ENCODE results near the gene ZNF765. TPM values are rescaled to one million over a fixed set of nuclear protein-coding genes. Genes with fewer than 3 reads are reported as not detected.
"Not testable (repeated sequence)": the region's sequence is repeated elsewhere in the genome, so short reads cannot be mapped to it uniquely, and the experiment has no call there.

ZNF765 gene
- total and polyA plus RNA-seq, 9 donors: 5.5 to 12.0 (median 7.7) TPM

DNA sequence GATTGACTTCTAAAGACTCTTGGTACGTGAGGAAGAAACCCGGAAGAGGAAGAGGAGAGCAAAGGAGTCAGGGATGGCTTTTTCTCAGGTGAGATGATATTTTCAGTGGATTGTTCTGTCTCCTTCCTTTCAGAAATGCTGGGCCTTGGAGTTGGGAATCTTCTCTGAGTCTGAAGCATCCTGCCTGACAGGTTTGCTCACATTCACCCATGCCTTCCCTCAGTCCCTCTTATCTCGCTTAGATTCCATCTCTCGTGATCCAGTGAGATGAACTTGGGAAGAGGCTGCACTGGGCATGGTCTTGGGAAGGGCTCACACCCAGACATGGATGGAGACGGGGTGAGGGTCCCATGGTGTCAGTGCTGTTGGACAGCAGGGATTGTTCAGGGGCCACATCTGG is 52.2 kb downstream of the ZNF765 start:
- peaks cover 46% of the 10 kb centered on the region for H3K36me3 ChIP-seq (ENCODE audit: control insufficient read depth, insufficient read depth, low read length)
- H3K9me3 ChIP-seq (replicated peaks; ENCODE audit: control insufficient read depth, low read depth, low read length): peaks cover 17% of the 10 kb centered on the region
- not testable (repeated sequence) for DNase-seq; H3K27me3 ChIP-seq (ENCODE audit: control insufficient read depth, insufficient read depth, low read length); H3K27ac ChIP-seq (ENCODE audit: low read length); H3K4me1 ChIP-seq (ENCODE audit: control insufficient read depth, insufficient read depth, low read length); H3K4me3 ChIP-seq (ENCODE audit: low read length)
- 100% methylated on average over 3 of the region's 5 CpGs for WGBS (ENCODE audit: insufficient coverage)

DNA sequence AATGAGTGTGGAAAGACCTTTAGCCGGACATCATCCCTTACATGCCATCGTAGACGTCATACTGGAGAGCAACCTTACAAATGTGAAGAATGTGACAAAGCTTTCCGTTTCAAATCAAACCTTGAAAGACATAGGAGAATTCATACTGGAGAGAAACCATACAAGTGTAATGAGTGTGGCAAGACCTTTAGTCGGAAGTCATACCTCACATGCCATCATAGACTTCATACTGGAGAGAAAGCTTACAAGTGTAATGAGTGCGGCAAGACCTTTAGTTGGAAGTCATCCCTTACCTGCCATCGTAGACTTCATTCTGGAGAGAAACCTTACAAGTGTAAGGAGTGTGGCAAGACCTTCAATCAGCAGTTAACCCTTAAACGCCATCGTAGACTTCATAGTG is 60.9 kb downstream of the ZNF765 start:
- Histone ChIP-seq H3K4me3 (ENCODE audit: low read length) (no peak overlapping the region), H3K36me3 (ENCODE audit: control insufficient read depth, insufficient read depth, low read length) (peaks cover 36% of the 10 kb centered on the region), H3K4me1 (ENCODE audit: control insufficient read depth, insufficient read depth, low read length) (no peaks in the 10 kb centered on the region), H3K27ac (ENCODE audit: low read length) (no peak overlapping the region), H3K27me3 (ENCODE audit: control insufficient read depth, insufficient read depth, low read length) (no peaks in the 10 kb centered on the region), H3K9me3 (replicated peaks; ENCODE audit: control insufficient read depth, low read depth, low read length) (peaks cover 38% of the 10 kb centered on the region)
- no CpG with 5 or more reads among the region's 9 CpGs for WGBS (ENCODE audit: insufficient coverage)
- DNase-seq: no peak

DNA sequence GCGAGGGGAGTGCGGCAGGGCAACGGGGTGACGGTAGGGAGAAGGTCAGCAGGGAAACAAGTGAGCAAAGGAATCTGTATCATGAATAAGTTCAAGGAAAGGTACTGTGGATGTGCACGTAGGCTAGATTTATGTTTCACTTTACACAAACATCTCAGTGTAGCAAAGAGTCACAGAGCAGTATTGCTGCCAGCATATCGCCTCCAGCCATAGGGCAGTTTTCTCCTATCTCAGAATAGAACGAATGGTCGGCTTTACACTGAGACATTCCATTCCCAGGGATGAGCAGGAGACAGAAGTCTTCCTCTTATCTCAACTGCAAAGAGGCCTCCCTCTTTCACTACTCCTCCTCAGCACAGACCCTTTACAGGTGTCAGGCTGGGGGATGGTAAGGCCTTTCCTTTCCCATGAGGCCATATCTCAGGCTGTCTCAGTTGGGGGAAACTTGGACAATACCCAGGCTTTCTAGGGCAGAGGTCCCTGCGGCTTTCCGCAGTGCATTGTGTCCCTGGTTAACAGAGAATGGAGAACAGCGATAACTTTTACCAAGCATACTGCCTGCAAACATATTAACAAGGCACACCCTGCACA is 65.3 kb downstream of the ZNF765 start:
- H3K4me1 ChIP-seq (ENCODE audit: control insufficient read depth, insufficient read depth, low read length); H3K4me3 ChIP-seq (ENCODE audit: low read length); H3K36me3 ChIP-seq (ENCODE audit: control insufficient read depth, insufficient read depth, low read length); H3K27ac ChIP-seq (ENCODE audit: low read length); H3K27me3 ChIP-seq (ENCODE audit: control insufficient read depth, insufficient read depth, low read length); DNase-seq: not testable (repeated sequence)
- WGBS (ENCODE audit: insufficient coverage): 80% methylated on average over 2 of the region's 11 CpGs
- H3K9me3 ChIP-seq (replicated peaks; ENCODE audit: control insufficient read depth, low read depth, low read length): peaks cover 28% of the 10 kb centered on the region

DNA sequence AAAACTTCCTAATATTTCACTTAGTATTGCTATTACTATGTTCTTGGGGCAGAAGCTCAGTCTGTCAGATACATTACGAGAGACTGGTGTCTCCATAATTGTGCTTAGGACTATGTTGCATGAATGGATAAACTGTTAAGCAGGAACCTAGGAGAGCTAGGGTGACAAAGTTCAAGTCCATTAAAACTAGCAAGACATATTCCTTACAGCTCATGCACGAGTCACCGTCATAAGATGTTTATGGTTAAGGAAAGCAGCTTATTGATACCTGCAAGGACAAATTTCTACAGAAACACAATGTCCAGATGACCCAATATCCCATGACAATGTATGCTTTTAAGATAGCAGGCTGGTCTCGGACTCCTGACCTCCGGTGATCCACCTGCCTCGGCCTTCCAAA is 66.9 kb downstream of the ZNF765 start:
- peaks cover 3% of the 10 kb centered on the region for H3K4me1 ChIP-seq (ENCODE audit: control insufficient read depth, insufficient read depth, low read length)
- H3K27ac ChIP-seq (ENCODE audit: low read length): no peak overlapping the region
- 96% methylated on average over 3 of the region's 6 CpGs for WGBS (ENCODE audit: insufficient coverage)
- H3K36me3 ChIP-seq (ENCODE audit: control insufficient read depth, insufficient read depth, low read length): no peaks in the 10 kb centered on the region
- no peak for DNase-seq
- H3K4me3 ChIP-seq (ENCODE audit: low read length): no peak overlapping the region
- peaks cover 8% of the 10 kb centered on the region for H3K27me3 ChIP-seq (ENCODE audit: control insufficient read depth, insufficient read depth, low read length)
- H3K9me3 ChIP-seq (replicated peaks; ENCODE audit: control insufficient read depth, low read depth, low read length): peaks cover 15% of the 10 kb centered on the region

DNA sequence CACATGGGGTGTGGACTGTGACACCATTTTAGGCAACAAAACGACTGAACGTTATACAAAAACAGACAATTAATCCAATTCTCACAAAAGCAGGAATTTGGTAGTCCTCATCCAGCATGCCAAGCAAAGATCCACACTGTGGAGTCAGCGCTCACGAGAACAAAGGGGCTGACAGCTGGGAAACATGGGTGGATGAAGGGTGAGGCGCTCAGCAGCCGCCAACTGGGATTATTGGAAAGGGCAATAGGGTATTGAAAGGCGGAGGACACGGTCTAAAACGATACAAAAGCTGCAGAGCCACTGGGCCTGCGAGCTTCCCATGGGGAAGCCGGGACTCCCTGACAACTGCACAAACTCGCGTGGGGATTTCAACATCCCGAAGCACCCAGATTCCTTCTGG is 67.9 kb downstream of the ZNF765 start:
- H3K27me3 ChIP-seq (ENCODE audit: control insufficient read depth, insufficient read depth, low read length): peaks cover 8% of the 10 kb centered on the region
- peak overlapping the region; percentile 15 for H3K4me3 ChIP-seq (ENCODE audit: low read length)
- peaks cover 8% of the 10 kb centered on the region for H3K9me3 ChIP-seq (replicated peaks; ENCODE audit: control insufficient read depth, low read depth, low read length)
- H3K4me1 ChIP-seq (ENCODE audit: control insufficient read depth, insufficient read depth, low read length): peaks cover 7% of the 10 kb centered on the region
- peak overlapping the region; percentile 74 for H3K27ac ChIP-seq (ENCODE audit: low read length)
- no peaks in the 10 kb centered on the region for H3K36me3 ChIP-seq (ENCODE audit: control insufficient read depth, insufficient read depth, low read length)
- peak; percentile 17 for DNase-seq
- 39% methylated on average over 12 of the region's 14 CpGs for WGBS (ENCODE audit: insufficient coverage)

DNA sequence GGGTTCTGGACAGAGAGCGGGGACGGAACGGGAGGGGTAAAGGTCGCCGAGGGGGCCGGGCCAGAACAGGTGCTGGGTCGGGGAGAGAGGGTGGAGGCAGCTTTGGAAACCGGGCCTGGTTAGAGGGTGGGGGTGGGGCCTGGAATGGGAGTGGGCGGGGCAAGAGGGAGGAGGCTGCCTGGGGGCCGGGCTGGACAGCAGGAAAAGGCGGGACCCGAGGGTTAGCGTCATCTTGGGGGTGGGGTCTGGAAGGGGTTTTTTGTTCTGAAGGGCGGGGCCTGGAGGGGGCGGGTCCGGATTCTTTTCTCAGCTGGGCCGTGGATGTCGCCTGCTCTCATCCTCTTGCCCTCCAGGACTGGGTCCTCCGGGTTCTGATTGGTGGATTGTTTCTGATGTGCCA is 68.3 kb downstream of the ZNF765 start:
- WGBS (ENCODE audit: insufficient coverage): 11% methylated on average over 13 of the region's 19 CpGs
- DNase-seq: peak; percentile 55
- H3K36me3 ChIP-seq (ENCODE audit: control insufficient read depth, insufficient read depth, low read length): no peaks in the 10 kb centered on the region
- H3K4me3 ChIP-seq (ENCODE audit: low read length): peak overlapping the region; percentile 15
- H3K4me1 ChIP-seq (ENCODE audit: control insufficient read depth, insufficient read depth, low read length): peaks cover 9% of the 10 kb centered on the region
- peak overlapping the region; percentile 74 for H3K27ac ChIP-seq (ENCODE audit: low read length)
- peaks cover 8% of the 10 kb centered on the region for H3K9me3 ChIP-seq (replicated peaks; ENCODE audit: control insufficient read depth, low read depth, low read length)
- peaks cover 8% of the 10 kb centered on the region for H3K27me3 ChIP-seq (ENCODE audit: control insufficient read depth, insufficient read depth, low read length)

DNA sequence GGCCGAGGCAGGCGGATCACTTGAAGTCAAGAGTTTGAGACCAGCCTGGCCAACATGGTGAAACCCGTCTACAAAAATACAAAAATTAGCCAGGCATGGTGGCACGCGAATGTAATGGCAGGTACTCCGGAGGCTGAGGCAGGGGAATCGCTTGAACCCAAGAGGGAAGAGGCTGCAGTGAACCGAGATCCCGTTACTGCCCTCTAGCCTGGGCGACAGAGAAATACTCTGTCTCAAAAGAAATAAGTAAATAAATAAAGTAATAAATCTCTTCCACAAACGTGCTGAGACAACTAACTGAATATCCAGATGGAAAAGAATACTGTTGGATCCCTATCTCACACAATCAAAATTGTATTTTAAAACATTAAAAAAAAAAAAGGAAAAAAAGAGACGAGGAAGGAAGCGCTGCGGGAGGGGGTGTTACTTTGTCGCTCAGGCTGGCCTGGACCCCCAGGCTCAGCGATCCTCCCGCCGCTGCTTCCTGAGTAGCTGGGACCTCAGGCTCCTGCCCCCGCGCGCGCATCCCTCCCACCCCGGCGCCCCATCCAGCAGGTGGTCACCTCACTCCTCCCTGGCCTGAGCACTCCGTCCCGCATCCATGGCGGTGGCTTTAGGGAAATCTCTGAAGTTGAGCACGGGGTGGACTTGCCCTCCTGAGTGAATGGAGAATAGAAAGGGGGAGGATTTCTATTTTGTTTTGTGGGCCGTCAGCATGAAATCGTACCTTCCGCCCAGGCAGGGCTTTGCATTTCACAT is 72.0 kb downstream of the ZNF765 start:
- Histone ChIP-seq H3K27ac (ENCODE audit: low read length) (peak overlapping the region; percentile 72), H3K4me3 (ENCODE audit: low read length) (peak overlapping the region; percentile 72), H3K27me3 (ENCODE audit: control insufficient read depth, insufficient read depth, low read length) (peaks cover 8% of the 10 kb centered on the region), H3K36me3 (ENCODE audit: control insufficient read depth, insufficient read depth, low read length) (no peaks in the 10 kb centered on the region), H3K4me1 (ENCODE audit: control insufficient read depth, insufficient read depth, low read length) (peaks cover 11% of the 10 kb centered on the region), H3K9me3 (replicated peaks; ENCODE audit: control insufficient read depth, low read depth, low read length) (peaks cover 3% of the 10 kb centered on the region)
- DNase-seq: peak; percentile 9
- 18% methylated on average over 19 of the region's 31 CpGs for WGBS (ENCODE audit: insufficient coverage)

DNA sequence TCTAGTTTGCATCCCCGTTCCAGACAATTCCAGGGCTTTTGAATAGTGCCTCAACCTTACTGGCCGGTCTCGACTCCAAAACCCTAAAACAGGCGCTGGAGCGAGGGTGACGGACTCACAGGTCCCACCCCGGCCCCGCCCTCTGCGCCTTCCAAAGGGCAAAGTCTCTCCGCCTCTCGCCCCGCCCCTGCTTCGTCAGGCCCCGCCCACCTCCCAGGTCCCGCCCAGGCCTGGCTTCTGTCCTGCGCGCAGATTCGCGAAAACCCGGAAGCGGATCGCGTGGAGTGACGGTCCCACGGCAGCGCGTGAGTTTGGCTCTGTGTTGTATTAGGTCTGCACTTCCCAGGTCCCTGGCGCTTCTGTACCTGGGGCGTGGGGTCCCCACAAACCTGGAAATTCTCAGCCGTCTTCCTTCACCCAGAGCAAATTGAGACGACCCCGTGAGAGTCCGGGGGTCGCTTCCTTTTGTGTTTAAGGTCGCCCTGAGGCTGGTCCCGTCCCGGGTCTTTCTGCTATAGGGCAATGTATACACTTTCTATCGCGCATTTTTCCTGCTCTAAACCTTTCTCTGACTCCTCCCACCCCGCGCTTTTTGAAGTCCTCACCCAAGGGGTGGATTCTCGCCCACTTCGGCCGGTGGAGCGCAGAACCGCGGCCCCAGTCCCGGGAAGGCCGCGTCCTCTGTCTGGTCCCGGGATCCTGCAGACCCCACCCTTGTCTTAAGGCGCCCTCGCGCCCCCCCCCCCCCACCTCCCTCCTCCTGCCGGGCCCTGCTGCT is 72.7 kb downstream of the ZNF765 start, which contains the start of gene ZNF813:
TSS of gene ZNF813 (plus strand) at position 249 of the 778 bp plus-strand sequence. CDS start 16,090 bp downstream, outside the sequence.
- 0% methylated on average over 18 of the region's 55 CpGs for WGBS (ENCODE audit: insufficient coverage)
- peak within 1 kb of the TSS; percentile 72 for H3K4me3 ChIP-seq (ENCODE audit: low read length)
- peaks cover 11% of the 10 kb centered on the region for H3K4me1 ChIP-seq (ENCODE audit: control insufficient read depth, insufficient read depth, low read length)
- peak; percentile 93 for DNase-seq
- peaks cover 3% of the 10 kb centered on the region for H3K9me3 ChIP-seq (replicated peaks; ENCODE audit: control insufficient read depth, low read depth, low read length)
- H3K27me3 ChIP-seq (ENCODE audit: control insufficient read depth, insufficient read depth, low read length): peaks cover 8% of the 10 kb centered on the region
- H3K36me3 ChIP-seq (ENCODE audit: control insufficient read depth, insufficient read depth, low read length): no peaks in the 10 kb centered on the region
- H3K27ac ChIP-seq (ENCODE audit: low read length): peak within 1 kb of the TSS; percentile 72

DNA sequence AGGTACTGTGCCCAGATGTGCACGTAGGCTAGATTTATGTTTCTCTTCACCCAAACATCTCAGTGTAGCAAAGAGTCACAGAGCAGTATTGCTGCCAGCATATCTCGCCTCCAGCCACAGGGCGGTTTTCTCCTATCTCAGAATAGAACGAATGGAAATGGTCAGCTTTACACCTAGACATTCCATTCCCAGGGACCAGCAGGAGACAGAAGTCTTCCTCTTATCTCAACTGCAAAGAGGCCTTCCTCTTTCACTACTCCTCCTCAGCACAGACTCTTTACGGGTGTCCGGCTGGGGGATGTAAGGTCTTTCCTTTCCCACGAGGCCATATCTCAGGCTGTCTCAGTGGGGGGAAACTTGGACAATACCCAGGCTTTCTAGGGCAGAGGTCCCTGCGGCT is 73.7 kb downstream of the ZNF765 start:
- not testable (repeated sequence) for H3K4me1 ChIP-seq (ENCODE audit: control insufficient read depth, insufficient read depth, low read length); H3K27ac ChIP-seq (ENCODE audit: low read length); H3K36me3 ChIP-seq (ENCODE audit: control insufficient read depth, insufficient read depth, low read length); DNase-seq; H3K9me3 ChIP-seq (replicated peaks; ENCODE audit: control insufficient read depth, low read depth, low read length); H3K27me3 ChIP-seq (ENCODE audit: control insufficient read depth, insufficient read depth, low read length)
- WGBS (ENCODE audit: insufficient coverage): no CpG with 5 or more reads among the region's 8 CpGs
- peak overlapping the region; percentile 72 for H3K4me3 ChIP-seq (ENCODE audit: low read length)

DNA sequence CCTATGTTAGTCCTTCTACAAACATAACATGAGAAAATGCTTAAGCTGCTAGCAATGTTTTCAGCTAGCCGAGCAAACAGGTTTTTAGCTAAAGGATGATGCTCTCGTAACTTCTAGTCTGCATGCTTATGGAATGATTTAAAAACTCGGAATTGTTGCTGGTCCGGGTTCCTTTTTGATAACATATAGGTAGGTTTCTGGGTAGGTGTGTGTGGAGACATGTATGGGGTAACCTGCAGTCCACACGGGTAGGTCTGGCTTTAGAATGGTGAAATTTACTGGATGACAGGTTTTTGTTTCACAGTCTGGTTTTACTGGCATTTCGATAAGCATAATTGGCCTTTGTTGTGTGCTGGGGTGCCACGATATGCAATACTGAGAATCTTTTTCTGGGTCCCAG is 77.0 kb downstream of the ZNF765 start:
- Histone ChIP-seq H3K27me3 (ENCODE audit: control insufficient read depth, insufficient read depth, low read length) (no peaks in the 10 kb centered on the region), H3K9me3 (replicated peaks; ENCODE audit: control insufficient read depth, low read depth, low read length) (peaks cover 3% of the 10 kb centered on the region), H3K4me3 (ENCODE audit: low read length) (no peak overlapping the region), H3K27ac (ENCODE audit: low read length) (no peak overlapping the region), H3K36me3 (ENCODE audit: control insufficient read depth, insufficient read depth, low read length) (no peaks in the 10 kb centered on the region), H3K4me1 (ENCODE audit: control insufficient read depth, insufficient read depth, low read length) (peaks cover 8% of the 10 kb centered on the region)
- DNase-seq: no peak
- WGBS (ENCODE audit: insufficient coverage): 100% methylated on average over 4 of the region's 7 CpGs

All from muscle of leg (tissue), 11 donors.